BLaER1 treated with 17β-estradiol and CSF1 and Interleukin-3, amounts not matched to agents 10 nM and 100 nM (cell line): Measurements from ENCODE around the gene RNF17.
A peak's percentile ranks its signal among the peaks of the same experiment; 100 is the strongest.

Experiments used
- H3K27ac ChIP-seq, 11 experiments: shearing (Covaris generic); formaldehyde crosslinking; 2 replicates each; pipeline ENCODE4 v1.8.1; 2022
- H3K27me3 ChIP-seq, 11 experiments: shearing (Covaris generic); formaldehyde crosslinking; 2 replicates each; pipeline ENCODE4 v1.8.1; 2022
- H3K36me3 ChIP-seq, 11 experiments: shearing (Covaris generic); formaldehyde crosslinking; 2 replicates each; pipeline ENCODE4 v1.8.1; 2022
- H3K4me1 ChIP-seq, 10 experiments: shearing (Covaris generic); formaldehyde crosslinking; 2 replicates each; pipeline ENCODE4 v1.8.1; 2022
- H3K4me2 ChIP-seq, 11 experiments: shearing (Covaris generic); formaldehyde crosslinking; 2 replicates each; pipeline ENCODE4 v1.8.1; 2022
- H3K4me3 ChIP-seq, 10 experiments: shearing (Covaris generic); formaldehyde crosslinking; 2 replicates each; pipeline ENCODE4 v1.8.1; 2022
- H3K9ac ChIP-seq, 11 experiments: shearing (Covaris generic); formaldehyde crosslinking; 2 replicates each; pipeline ENCODE4 v1.8.1; 2022
- H3K9me3 ChIP-seq, 11 experiments: shearing (Covaris generic); formaldehyde crosslinking; replicated peaks in 1 of 11; 2 replicates each; pipeline ENCODE4 v1.8.1; 2022
- H4K20me1 ChIP-seq, 11 experiments: shearing (Covaris generic); formaldehyde crosslinking; 2 replicates each; pipeline ENCODE4 v1.8.1; 2022
- Cebpa-rat ChIP-seq, 11 experiments: shearing (Covaris generic); IDR thresholded peaks; 2 replicates each; pipeline ENCODE4 v1.8.1; 2022

RNF17 gene

GRCh38 chr13:24741791-24742190, 22.2 kb upstream of the RNF17 start:
- Histone ChIP-seq H3K9ac (0 out of 22 replicates have a peak overlapping the region, but pooled peaks of 1 of the 11 experiments have one; percentile 35), H3K4me3 (no peak overlapping the region), H3K36me3 (no peaks in the 10 kb centered on the region), H3K4me1 (peaks cover 9 to 25% (median 22%) of the 10 kb centered on the region in 10 experiments), H3K27ac (peak overlapping the region in 8 of 11 experiments; percentile 16 to 55 (median 32); a peak in 8 of 22 replicates), H3K9me3 (peaks cover 12 to 16% (median 14%) of the 10 kb centered on the region in 11 experiments; a peak in 21 of 22 replicates), H3K27me3 (peaks cover 22 to 34% (median 30%) of the 10 kb centered on the region in 11 experiments), H3K4me2 (peak overlapping the region; percentile 32 to 86 (median 75); a peak in 21 of 22 replicates), H4K20me1 (peaks cover 0 to 5% (median 0%) of the 10 kb centered on the region in 11 experiments; a peak in 3 of 22 replicates)
- TF ChIP-seq Cebpa-rat (IDR thresholded peaks at IDR 0.05) = no peak

GRCh38 chr13:24742294-24742693, 21.7 kb upstream of the RNF17 start:
- H3K36me3 ChIP-seq = no peaks in the 10 kb centered on the region
- peaks cover 11 to 25% (median 22%) of the 10 kb centered on the region in 10 experiments for H3K4me1 ChIP-seq
- peak overlapping the region; percentile 32 to 86 (median 75); a peak in 21 of 22 replicates for H3K4me2 ChIP-seq
- no peak for TF ChIP-seq Cebpa-rat (IDR thresholded peaks at IDR 0.05)
- H4K20me1 ChIP-seq = peaks cover 0 to 10% (median 0%) of the 10 kb centered on the region in 11 experiments; a peak in 5 of 22 replicates
- H3K9me3 ChIP-seq = peaks cover 17 to 21% (median 19%) of the 10 kb centered on the region in 11 experiments
- H3K27ac ChIP-seq = peak overlapping the region in 8 of 11 experiments; percentile 16 to 55 (median 32); a peak in 7 of 22 replicates
- peak overlapping the region in 1 of 11 experiments; percentile 35; a peak in 1 of 22 replicates for H3K9ac ChIP-seq
- H3K27me3 ChIP-seq = peaks cover 27 to 39% (median 35%) of the 10 kb centered on the region in 11 experiments
- no peak overlapping the region for H3K4me3 ChIP-seq

- no peak for TF ChIP-seq Cebpa-rat (IDR thresholded peaks at IDR 0.05)
- Histone ChIP-seq H3K27ac (no peak overlapping the region), H3K9ac (no peak overlapping the region), H3K4me2 (peak overlapping the region in 10 of 11 experiments; percentile 35 to 86 (median 75); a peak in 20 of 22 replicates), H3K36me3 (no peaks in the 10 kb centered on the region), H4K20me1 (peaks cover 0 to 16% (median 0%) of the 10 kb centered on the region in 11 experiments; a peak in 6 of 22 replicates), H3K27me3 (peaks cover 34 to 45% (median 42%) of the 10 kb centered on the region in 11 experiments), H3K4me1 (peaks cover 16 to 31% (median 22%) of the 10 kb centered on the region in 10 experiments), H3K9me3 (peaks cover 21 to 28% (median 25%) of the 10 kb centered on the region in 11 experiments), H3K4me3 (no peak overlapping the region)
These were observed 21.0 kb upstream of the RNF17 start for GRCh38 chr13:24742977-24743376.

- Histone ChIP-seq H3K4me3 (no peak overlapping the region), H3K4me1 (peaks cover 16 to 31% (median 22%) of the 10 kb centered on the region in 10 experiments), H3K4me2 (no peak overlapping the region), H3K27ac (no peak overlapping the region), H3K27me3 (peaks cover 47 to 58% (median 54%) of the 10 kb centered on the region in 11 experiments), H3K36me3 (no peaks in the 10 kb centered on the region), H3K9ac (no peak overlapping the region), H4K20me1 (peaks cover 0 to 16% (median 0%) of the 10 kb centered on the region in 11 experiments; a peak in 6 of 22 replicates), H3K9me3 (peaks cover 21 to 29% (median 26%) of the 10 kb centered on the region in 11 experiments)
- TF ChIP-seq Cebpa-rat (IDR thresholded peaks at IDR 0.05) = no peak
These were observed 19.7 kb upstream of the RNF17 start for GRCh38 chr13:24744247-24744646.

- no peaks in the 10 kb centered on the region for H3K36me3 ChIP-seq
- peaks cover 21 to 29% (median 26%) of the 10 kb centered on the region in 11 experiments for H3K9me3 ChIP-seq
- peaks cover 0 to 16% (median 0%) of the 10 kb centered on the region in 11 experiments; a peak in 5 of 22 replicates for H4K20me1 ChIP-seq
- H3K4me1 ChIP-seq = peaks cover 16 to 31% (median 22%) of the 10 kb centered on the region in 10 experiments
- H3K27ac ChIP-seq = no peak overlapping the region
- TF ChIP-seq Cebpa-rat (IDR thresholded peaks at IDR 0.05) = no peak
- no peak overlapping the region for H3K9ac ChIP-seq
- peaks cover 53 to 70% (median 66%) of the 10 kb centered on the region in 11 experiments for H3K27me3 ChIP-seq
- H3K4me2 ChIP-seq = no peak overlapping the region
- H3K4me3 ChIP-seq = no peak overlapping the region
These were observed 18.5 kb upstream of the RNF17 start for GRCh38 chr13:24745516-24745860.

GRCh38 chr13:24745861-24746617, 17.9 kb upstream of the RNF17 start:
- TF ChIP-seq Cebpa-rat (IDR thresholded peaks at IDR 0.05) = no peak
- Histone ChIP-seq H3K9ac (no peak overlapping the region), H3K4me1 (peaks cover 16 to 31% (median 22%) of the 10 kb centered on the region in 10 experiments), H4K20me1 (peaks cover 0 to 16% (median 0%) of the 10 kb centered on the region in 11 experiments; a peak in 5 of 22 replicates), H3K9me3 (peaks cover 21 to 29% (median 26%) of the 10 kb centered on the region in 11 experiments), H3K27ac (no peak overlapping the region), H3K4me2 (no peak overlapping the region), H3K4me3 (no peak overlapping the region), H3K27me3 (peaks cover 53 to 75% (median 66%) of the 10 kb centered on the region in 11 experiments), H3K36me3 (no peaks in the 10 kb centered on the region)

- no peak for TF ChIP-seq Cebpa-rat (IDR thresholded peaks at IDR 0.05)
- Histone ChIP-seq H3K9me3 (peaks cover 21 to 29% (median 26%) of the 10 kb centered on the region in 11 experiments), H3K4me1 (peaks cover 11 to 24% (median 17%) of the 10 kb centered on the region in 10 experiments), H3K27ac (no peak overlapping the region), H3K4me3 (no peak overlapping the region), H3K9ac (no peak overlapping the region), H4K20me1 (peaks cover 0 to 16% (median 0%) of the 10 kb centered on the region in 11 experiments; a peak in 5 of 22 replicates), H3K4me2 (peak overlapping the region in 2 of 11 experiments; percentile 6 to 15; a peak in 1 of 22 replicates), H3K36me3 (no peaks in the 10 kb centered on the region), H3K27me3 (peaks cover 53 to 75% (median 66%) of the 10 kb centered on the region in 11 experiments)
These were observed 17.2 kb upstream of the RNF17 start for GRCh38 chr13:24746618-24747247.

GRCh38 chr13:24747248-24748060, 16.5 kb upstream of the RNF17 start:
- H3K9me3 ChIP-seq = peaks cover 21 to 29% (median 26%) of the 10 kb centered on the region in 11 experiments
- H3K9ac ChIP-seq = no peak overlapping the region
- no peak overlapping the region for H3K27ac ChIP-seq
- no peak for TF ChIP-seq Cebpa-rat (IDR thresholded peaks at IDR 0.05)
- H3K4me2 ChIP-seq = peak overlapping the region in 7 of 11 experiments; percentile 6 to 41 (median 26); a peak in 6 of 22 replicates
- H3K4me3 ChIP-seq = peak overlapping the region in 4 of 10 experiments; percentile 9 to 35 (median 20); a peak in 3 of 20 replicates
- peaks cover 7 to 17% (median 10%) of the 10 kb centered on the region in 10 experiments; a peak in 18 of 20 replicates for H3K4me1 ChIP-seq
- H3K36me3 ChIP-seq = no peaks in the 10 kb centered on the region
- peaks cover 0 to 16% (median 0%) of the 10 kb centered on the region in 11 experiments; a peak in 5 of 22 replicates for H4K20me1 ChIP-seq
- H3K27me3 ChIP-seq = peaks cover 53 to 75% (median 66%) of the 10 kb centered on the region in 11 experiments
